NCI-H748 (cell line): ENCODE results near the gene MVB12B.

Experiments
- DNase-seq: peaks from one replicate; lab custom pipeline; 2025; ENCODE audit not compliant: unreplicated experiment; lab: John Stamatoyannopoulos, UW

MVB12B gene

GRCh38 chr9:126302730-126303129 lies 23.9 kb upstream of the MVB12B start:
- no peak for DNase-seq

DNA sequence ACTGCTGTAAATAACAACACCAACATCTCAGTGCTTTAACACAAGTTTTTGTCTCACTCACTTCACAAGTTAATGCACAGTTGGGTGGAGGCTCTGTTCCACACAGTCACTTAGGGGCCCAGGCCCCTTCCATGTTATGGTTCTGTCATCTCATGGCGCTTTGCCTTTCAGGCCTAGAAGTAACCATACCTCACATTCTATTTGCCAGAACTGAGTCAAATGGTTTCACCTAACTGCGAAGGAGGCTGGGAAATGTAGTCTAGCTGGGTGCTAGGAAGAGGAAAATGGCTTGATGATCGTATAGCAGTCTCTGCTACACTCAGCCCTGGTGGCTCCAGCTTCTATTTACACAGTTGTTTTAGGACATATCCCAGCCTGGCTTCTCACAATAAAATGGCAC lies 23.1 kb upstream of the MVB12B start:
- no peak for DNase-seq

DNA sequence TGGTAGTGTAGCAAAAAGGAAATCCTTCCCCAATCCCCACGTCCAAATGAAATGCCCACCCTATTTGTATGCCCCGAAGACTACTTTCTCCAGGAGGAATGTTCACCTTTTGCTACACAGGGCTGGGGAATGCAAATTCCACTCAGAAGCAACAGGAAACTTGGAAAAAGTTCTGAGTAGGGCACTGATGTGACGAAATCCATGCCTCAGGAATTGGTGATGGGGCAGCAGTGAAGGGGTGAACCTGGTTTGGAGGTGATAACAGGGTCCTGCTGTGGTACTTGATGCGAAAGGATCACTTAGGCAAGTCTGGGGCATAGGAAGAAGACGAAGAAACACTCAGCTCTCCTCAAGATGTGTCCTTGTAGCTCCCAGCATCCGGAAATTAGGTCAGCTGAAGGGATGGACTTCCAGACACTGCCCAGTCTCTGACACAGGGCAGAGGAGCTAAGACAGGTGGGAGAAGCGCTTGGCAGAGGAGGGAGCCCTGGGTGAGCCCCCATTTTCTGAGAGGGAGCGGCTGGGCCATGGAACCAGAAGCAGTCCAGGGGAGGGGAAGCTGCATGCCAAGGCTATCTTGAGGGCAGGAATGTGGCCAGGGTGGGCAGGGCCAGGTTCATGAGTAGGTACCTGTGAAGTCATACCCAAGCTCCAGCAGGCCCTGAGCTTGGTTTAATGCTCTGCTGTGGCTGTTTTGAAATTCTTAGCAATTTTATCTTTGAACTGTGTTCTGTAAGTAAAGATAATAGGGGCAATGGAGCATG lies 22.2 kb upstream of the MVB12B start:
- no peak for DNase-seq

DNA sequence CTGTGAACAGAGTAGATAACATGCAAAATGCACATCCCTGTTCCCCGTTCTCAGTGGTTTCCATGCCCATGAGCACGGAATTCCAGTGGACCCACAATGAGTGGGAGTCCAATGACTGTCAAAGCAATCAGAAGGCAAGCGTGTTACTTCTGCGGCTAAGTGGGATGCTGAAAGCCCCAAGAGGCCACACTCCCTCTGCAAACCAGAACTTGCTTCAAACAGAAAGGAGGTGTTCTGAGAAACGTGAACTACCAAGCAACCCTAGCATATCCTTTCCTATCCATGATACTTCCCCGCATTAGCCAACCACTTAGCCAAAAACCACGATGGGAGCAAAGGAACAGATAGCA lies 21.7 kb upstream of the MVB12B start:
- DNase-seq = no peak

GRCh38 chr9:126306071-126306647 lies 20.5 kb upstream of the MVB12B start:
- no peak for DNase-seq

DNA sequence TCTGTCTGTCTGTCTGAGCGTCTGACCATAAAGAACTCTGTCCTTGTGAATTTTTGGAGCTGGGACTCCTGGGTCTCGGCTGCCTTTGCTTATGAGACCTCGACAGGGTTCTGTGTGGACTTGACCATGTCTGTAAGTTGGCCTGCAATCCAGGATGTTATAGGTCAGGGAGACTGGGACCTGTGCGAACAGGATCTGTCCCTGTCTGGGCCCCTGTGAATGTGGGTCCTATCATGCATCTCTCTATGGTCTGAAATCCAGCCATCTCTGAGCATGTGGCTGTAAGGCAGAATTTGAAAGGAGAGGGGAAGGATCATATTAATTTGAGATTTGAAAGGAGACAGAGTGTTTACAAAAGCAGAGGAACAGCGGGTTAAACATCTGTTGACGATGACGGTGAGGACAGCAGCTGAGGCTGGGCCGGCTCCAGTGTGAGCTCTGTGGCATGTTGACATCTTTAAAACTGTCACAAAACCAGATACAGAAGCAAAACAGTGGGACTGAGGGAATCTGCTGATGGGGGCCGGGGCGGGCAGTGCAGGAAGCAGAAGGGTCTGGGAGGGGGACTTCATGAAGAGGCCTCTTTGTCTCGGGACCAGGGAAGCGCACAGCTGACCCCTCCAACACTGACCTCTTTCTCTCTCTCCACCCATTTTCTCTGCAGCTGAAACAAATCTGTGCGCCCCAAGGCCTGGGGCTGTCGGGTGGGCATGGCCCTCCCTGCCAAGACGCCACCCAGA lies 19.1 kb upstream of the MVB12B start:
- DNase-seq = no peak

DNA sequence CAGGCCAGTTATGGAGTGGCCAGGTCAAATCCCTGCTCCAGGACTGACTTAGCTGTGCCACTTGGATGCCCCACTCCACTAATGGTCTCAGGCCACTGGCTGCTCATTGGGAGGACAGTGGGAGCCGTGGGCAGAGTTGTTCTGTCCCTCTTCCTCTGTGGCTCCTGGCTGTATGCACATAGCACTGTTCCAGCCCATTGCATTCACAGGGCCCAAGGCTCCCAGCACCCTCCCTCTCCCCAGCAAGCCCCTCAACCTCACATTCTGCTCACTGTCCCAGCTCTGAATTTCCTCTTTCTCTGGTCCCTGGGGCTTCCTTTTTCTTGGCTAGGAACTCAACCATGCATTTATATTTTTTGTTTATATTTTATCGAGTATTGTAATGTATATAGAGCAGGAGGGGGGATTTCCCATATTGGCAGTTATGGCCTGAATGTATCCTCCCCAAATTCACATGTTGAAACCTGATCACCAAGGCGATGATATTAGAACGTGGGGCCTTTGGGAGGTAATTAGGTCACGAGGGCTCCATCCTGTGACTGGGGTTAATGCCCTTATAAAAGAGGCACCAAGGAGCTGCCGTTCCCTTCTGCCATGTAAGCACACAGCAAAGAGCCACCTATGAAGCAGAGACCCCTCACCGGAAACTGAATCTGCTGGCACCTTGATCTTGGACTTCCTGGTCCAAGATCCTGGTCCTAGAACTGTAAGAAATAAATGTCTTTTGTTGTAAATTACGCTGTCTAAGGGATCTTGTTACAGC lies 17.0 kb upstream of the MVB12B start:
- DNase-seq = no peak

GRCh38 chr9:126312584-126313551 lies 13.8 kb upstream of the MVB12B start:
- DNase-seq = no peak

- no peak for DNase-seq
Observed at GRCh38 chr9:126316085-126316655, 10.5 kb upstream of the MVB12B start.

DNA sequence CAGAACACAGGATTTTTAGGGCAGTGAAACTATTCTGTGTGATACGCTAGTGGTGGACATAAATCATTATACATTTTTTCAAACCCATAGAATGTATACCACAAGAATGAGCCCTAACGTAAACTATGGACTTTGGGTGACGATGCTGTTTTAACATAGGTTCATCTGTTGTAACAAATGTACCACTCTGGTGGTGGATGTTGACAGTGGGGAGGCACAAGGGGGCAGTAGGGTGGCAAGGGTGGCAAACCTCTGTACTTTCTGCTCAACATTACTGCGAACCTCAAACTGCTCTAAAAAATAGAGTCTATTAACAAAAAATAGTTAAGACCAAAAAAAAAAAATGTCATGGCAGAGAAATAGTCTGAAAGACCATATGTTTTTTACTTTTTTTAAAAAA lies 9.1 kb upstream of the MVB12B start:
- peak; percentile 16 for DNase-seq

GRCh38 chr9:126318858-126319257 lies 7.8 kb upstream of the MVB12B start:
- DNase-seq = no peak

- no peak for DNase-seq
Observed at GRCh38 chr9:126319671-126320070, 7.0 kb upstream of the MVB12B start.

DNA sequence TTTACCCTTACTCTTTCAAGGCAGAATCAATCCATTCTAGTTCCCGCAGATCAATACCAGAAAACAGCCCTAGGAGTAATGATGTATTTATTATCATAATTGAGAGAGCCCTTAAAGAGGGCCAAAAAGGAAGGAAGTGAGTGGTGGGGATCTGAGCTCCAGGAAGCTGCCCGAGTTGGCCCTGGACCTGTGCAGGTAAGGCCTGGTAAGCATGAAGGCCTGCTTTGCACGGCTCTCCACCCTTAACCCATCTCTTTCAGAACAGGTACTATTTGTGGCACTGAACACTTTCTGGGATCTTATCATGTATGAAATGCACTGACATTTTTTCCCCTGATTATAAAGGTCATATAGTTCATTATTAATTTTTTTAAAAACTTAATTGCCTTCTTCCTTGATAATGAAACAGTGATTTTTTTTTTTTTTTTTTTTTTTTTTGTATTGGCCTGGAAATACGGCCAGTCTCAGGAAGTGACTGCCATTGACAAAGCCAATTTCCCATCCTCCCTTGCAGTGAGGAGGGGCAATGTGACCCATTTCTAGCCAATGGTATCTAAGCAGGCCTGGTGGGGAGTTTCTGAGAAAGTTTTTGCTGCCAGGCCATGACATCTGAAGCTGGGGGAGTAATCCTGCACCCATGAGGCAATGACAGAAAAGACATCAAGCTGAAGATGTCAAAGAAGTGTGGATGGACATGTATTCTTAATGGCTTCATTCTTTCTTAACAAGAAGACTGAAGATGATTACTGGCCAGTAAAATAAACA lies 6.3 kb upstream of the MVB12B start:
- no peak for DNase-seq

DNA sequence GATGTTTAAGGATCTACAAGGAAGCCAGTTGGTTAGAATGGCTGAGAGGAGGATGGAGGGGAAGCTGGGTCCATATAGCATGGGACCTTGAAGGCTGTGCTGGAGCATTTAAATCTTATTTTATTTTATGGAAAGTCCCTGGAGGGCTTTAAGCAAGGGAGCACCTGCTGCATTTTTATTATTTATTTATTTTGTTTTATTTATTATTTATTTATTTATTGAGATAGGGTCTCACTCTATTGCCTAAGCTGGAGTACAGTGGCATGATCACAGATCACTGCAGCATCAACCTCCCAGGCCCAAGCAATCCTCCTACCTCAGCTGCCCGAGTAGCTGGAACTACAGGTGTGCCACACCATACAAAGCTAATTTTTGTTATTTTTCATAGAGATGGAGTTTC lies 4.9 kb upstream of the MVB12B start:
- DNase-seq = no peak

DNA sequence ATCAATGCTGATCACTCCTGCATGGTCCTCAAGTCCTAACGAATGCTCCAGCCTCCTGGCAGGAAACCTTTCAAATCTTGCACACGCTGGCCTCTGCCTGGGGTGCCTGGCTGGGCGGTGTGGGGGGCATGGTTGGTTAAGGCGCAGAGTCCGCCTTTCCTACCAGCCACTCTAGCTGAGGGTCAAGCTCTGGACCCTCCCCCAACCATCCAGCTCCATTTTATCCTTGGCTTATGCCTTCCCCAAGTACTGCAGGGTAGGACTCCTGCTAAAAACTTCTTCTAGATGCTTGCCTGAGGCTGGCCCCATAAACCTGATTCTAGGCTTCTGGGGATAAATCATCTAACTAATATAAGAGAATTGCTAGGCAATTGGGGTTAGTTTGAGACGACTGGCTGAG lies 808 bp upstream of the MVB12B start:
- peak; percentile 35 for DNase-seq

- DNase-seq = peak; percentile 56
Observed at GRCh38 chr9:126327006-126327713, 531 bp downstream of the MVB12B start.

GRCh38 chr9:126327714-126328185 lies 1.1 kb downstream of the MVB12B start:
- no peak for DNase-seq

DNA sequence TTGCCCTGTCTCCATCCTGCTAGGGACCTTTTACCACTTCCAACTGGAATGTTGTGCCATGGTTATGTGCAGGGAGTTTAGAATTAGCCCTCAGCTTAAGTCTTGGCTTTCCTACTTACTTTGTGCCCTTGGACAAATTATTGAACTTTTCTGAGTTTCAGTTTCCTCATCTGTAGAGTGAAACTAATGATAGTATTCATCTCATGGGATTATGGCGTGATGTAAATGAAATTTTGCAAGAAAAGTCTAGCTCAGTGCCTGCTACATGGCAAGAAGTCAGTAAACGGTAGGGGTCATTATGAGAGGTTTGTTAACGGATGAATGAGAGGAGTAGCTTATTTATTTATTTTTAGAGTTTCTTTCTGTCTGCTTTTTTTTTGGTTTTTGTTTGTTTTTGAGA lies 1.8 kb downstream of the MVB12B start:
- DNase-seq = no peak
